K562 (cell line): ENCODE results near the gene SPAG9. TPM values are rescaled to one million over a fixed set of nuclear protein-coding genes. Genes with fewer than 3 reads are reported as not detected.

ENCODE experiments used
- ATAC-seq: fragments of 200-7000 bp; cut with Tn5 transposase; 3 replicates; pipeline ENCODE4 v1.9.1; 2020; ENCODE audit warnings: moderate library complexity
- BruUV-seq: library from RNA; stranded (reverse); fragments of 400-500 nt; replicated peaks from 2 replicates; lab custom pipeline; 2021; lab: Mats Ljungman, UMichigan
- CTCF ChIA-PET: fragments of 300-600 bp; formaldehyde crosslinking; extraction: SDS; loops from one replicate; lab custom pipeline; 2021; ENCODE audit warnings: low intra/inter-chr PET ratio; lab: Yijun Ruan, JAX
- POLR2A ChIA-PET: fragments of 300-600, 350-650 bp; sonication (Branson Sonifier 250); formaldehyde crosslinking; extraction: SDS; loops from one replicate; lab custom pipeline; 2021; ENCODE audit warnings: antibody characterized with exemption, inconsistent platforms; lab: Yijun Ruan, JAX
- DNase-seq, 4 experiments: peaks; one replicate each; pipeline versions ENCODE4 v3.0.0 to v3.0.0-alpha.2; 2011 to 2018; ENCODE audit warnings: low spot score in 3 of 4, mixed read lengths in 3 of 4; ENCODE audit errors: extremely low read depth in 1 of 4
- FAIRE-seq: peaks from 2 replicates; lab custom pipeline; 2011; peaks lifted over from hg19 to GRCh38; lab: Jason Lieb, UNC
- H2AFZ ChIP-seq: 2 replicates; pipeline ENCODE4 v1.6.0; 2011; ENCODE audit warnings: low read depth, low read length, control low read depth, inconsistent platforms
- H3K27ac ChIP-seq: fragments of 200-600 bp; 3 replicates; pipeline ENCODE4 v1.8.0; 2011; ENCODE audit warnings: low read depth, mild to moderate bottlenecking, control low read depth, inconsistent platforms, low read length, moderate library complexity, mixed read lengths; ENCODE audit errors: extremely low read depth
- H3K27me3 ChIP-seq, 2 experiments: fragments of 300-600 bp in 1 of 2; 2 replicates in 1 of 2; 3 replicates in 1 of 2; pipeline versions ENCODE4 v1.6.0 to v1.8.0; 2011; ENCODE audit warnings: inconsistent platforms in 2 of 2, low read length in 2 of 2, mild to moderate bottlenecking in 1 of 2, mixed read lengths in 1 of 2, moderate library complexity in 1 of 2; ENCODE audit not compliant: control insufficient read depth in 2 of 2, insufficient read depth in 2 of 2
- H3K36me3 ChIP-seq: fragments of 300-600 bp; 3 replicates; pipeline ENCODE4 v1.8.0; 2011; ENCODE audit warnings: mild to moderate bottlenecking, low read length, inconsistent platforms; ENCODE audit not compliant: control insufficient read depth, insufficient read depth
- H3K4me1 ChIP-seq, 2 experiments: fragments of 200-600 bp in 1 of 2; replicated peaks in 1 of 2; 2 replicates in 1 of 2; 3 replicates in 1 of 2; pipeline versions ENCODE4 v1.5.1 to v1.8.0; 2011; ENCODE audit warnings: inconsistent platforms in 2 of 2, low read length in 2 of 2, mild to moderate bottlenecking in 1 of 2, mixed read lengths in 1 of 2, moderate library complexity in 1 of 2; ENCODE audit not compliant: control insufficient read depth in 2 of 2, insufficient read depth in 2 of 2
- H3K4me2 ChIP-seq: 2 replicates; pipeline ENCODE4 v1.6.1; 2011; ENCODE audit warnings: low read length, control low read depth, inconsistent platforms, mixed read lengths; ENCODE audit not compliant: insufficient read depth
- H3K4me3 ChIP-seq: fragments of 200-600 bp; sonication (generic), shearing (Covaris generic); 2 replicates; pipeline ENCODE4 v1.5.1; 2016; ENCODE audit warnings: control low read depth, inconsistent platforms
- H3K79me2 ChIP-seq: fragments of 200-600 bp; 3 replicates; pipeline ENCODE4 v1.8.0; 2011; ENCODE audit warnings: low read length, inconsistent platforms; ENCODE audit not compliant: control insufficient read depth, insufficient read depth
- H3K9ac ChIP-seq, 2 experiments: 2 replicates each; pipeline versions ENCODE4 v1.6.0 to v1.6.1; 2011; ENCODE audit warnings: low read depth in 2 of 2, low read length in 2 of 2, control low read depth in 1 of 2, inconsistent platforms in 1 of 2, mild to moderate bottlenecking in 1 of 2, mixed read lengths in 1 of 2; ENCODE audit not compliant: insufficient read depth in 1 of 2
- H3K9me1 ChIP-seq: one replicate; pipeline ENCODE4 v1.6.0; 2011; ENCODE audit warnings: inconsistent platforms, mild to moderate bottlenecking, low read length, moderate library complexity; ENCODE audit not compliant: control insufficient read depth, insufficient read depth
- H3K9me3 ChIP-seq: replicated peaks from 2 replicates; pipeline ENCODE4 v1.5.1; 2011; ENCODE audit warnings: low read depth, low read length, inconsistent platforms; ENCODE audit not compliant: control insufficient read depth, insufficient read depth
- H4K20me1 ChIP-seq: replicated peaks from 2 replicates; pipeline ENCODE4 v1.6.1; 2011; ENCODE audit warnings: low read length, inconsistent platforms, mixed read lengths; ENCODE audit not compliant: control insufficient read depth, insufficient read depth
- ETV1 ChIP-seq: fragments of 450-650 bp; conservative IDR thresholded peaks from 2 replicates; pipeline ENCODE4 v1.6.1; 2016; ENCODE audit warnings: missing genetic modification characterization, control low read depth, low read depth, missing compliant biosample characterization
- SMC3 ChIP-seq: conservative IDR thresholded peaks from 2 replicates; pipeline ENCODE4 v1.6.1; 2011; ENCODE audit warnings: low read depth, low read length, improper control_type of control experiment; ENCODE audit not compliant: insufficient read depth
- TAF1 ChIP-seq: IDR thresholded peaks from 2 replicates; pipeline ENCODE4 v1.6.1; 2011; ENCODE audit warnings: mild to moderate bottlenecking, low read length, moderate library complexity; ENCODE audit not compliant: insufficient read depth, control insufficient read depth, severe bottlenecking; ENCODE audit errors: extremely low read depth
- ZKSCAN8 ChIP-seq: fragments of 200-800 bp; sonication (Bioruptor generic); IDR thresholded peaks from 2 replicates; pipeline ENCODE4 v1.6.1; 2016; ENCODE audit warnings: missing genetic modification characterization, missing compliant biosample characterization
- ZNF696 ChIP-seq: fragments of 250-450 bp; sonication (Bioruptor Pico); conservative IDR thresholded peaks from 2 replicates; pipeline ENCODE4 v1.4.0; 2020; ENCODE audit warnings: mild to moderate bottlenecking, moderate library complexity
- WGBS: fragments of 100-300 bp; shearing (Covaris generic); methylation state at CpG from one replicate; pipeline ENCODE4 v1.1.6; 2016; ENCODE audit warnings: low coverage, mixed read lengths; ENCODE audit not compliant: insufficient coverage; ENCODE audit errors: missing lambda C conversion rate; 5-methylcytosine and 5-hydroxymethylcytosine counted together
- in situ Hi-C: fragments of 300-500 bp; cut with MboI; formaldehyde crosslinking; loops from 4 replicates; pipeline ENCODE4 v1.15.0; 2018; ENCODE audit warnings: inconsistent platforms, mixed read lengths
- intact Hi-C: fragments of 100-400 bp; cut with micrococcal nuclease; formaldehyde crosslinking; loops from 2 replicates; pipeline ENCODE4 v1.14.2; 2022
- polyA plus RNA-seq, 8 experiments: library from polyadenylated mRNA; depleted of rRNA in 4 of 8; stranded (reverse) in 5 of 8; unstranded in 3 of 8; fragments of >200 nt; fragmentation: Nextera tagmentation in 2 of 8; fragmentation: Illumina TruSeq in 1 of 8; extraction: Ambion mirVana in 2 of 8; extraction: Trizol in 1 of 8; gene quantifications; 2 replicates each; pipeline versions ENCODE4 v1.2.1 to v1.2.3, GENCODE V29; 2011 to 2014; ENCODE audit warnings: inconsistent platforms in 1 of 8, missing spikeins in 1 of 8
- total RNA-seq, 7 experiments: library from RNA; depleted of rRNA in 6 of 7; stranded (reverse); fragments of >200 nt in 6 of 7; fragmentation: Illumina TruSeq in 2 of 7; extraction: Trizol in 2 of 7; gene quantifications; 2 replicates each; pipeline versions ENCODE4 v1.2.1 to v1.2.3, GENCODE V29; 2011 to 2021; ENCODE audit warnings: low replicate concordance in 1 of 7
- TF ChIP-seq, protein P1 (sequence below): fragments of 250-450 bp; sonication (Bioruptor Pico); IDR thresholded peaks from 2 replicates; pipeline ENCODE4 v1.8.0; 2022; ENCODE audit warnings: moderate library complexity, mild to moderate bottlenecking, inconsistent platforms

The SPAG9 gene
- total and polyA plus RNA-seq, 9 of the 15 experiments (the other 6 are each of a cell fraction or from before 2014, with no cell fraction given), result 12.2 to 99.2 (median 58.2) TPM

DNA sequence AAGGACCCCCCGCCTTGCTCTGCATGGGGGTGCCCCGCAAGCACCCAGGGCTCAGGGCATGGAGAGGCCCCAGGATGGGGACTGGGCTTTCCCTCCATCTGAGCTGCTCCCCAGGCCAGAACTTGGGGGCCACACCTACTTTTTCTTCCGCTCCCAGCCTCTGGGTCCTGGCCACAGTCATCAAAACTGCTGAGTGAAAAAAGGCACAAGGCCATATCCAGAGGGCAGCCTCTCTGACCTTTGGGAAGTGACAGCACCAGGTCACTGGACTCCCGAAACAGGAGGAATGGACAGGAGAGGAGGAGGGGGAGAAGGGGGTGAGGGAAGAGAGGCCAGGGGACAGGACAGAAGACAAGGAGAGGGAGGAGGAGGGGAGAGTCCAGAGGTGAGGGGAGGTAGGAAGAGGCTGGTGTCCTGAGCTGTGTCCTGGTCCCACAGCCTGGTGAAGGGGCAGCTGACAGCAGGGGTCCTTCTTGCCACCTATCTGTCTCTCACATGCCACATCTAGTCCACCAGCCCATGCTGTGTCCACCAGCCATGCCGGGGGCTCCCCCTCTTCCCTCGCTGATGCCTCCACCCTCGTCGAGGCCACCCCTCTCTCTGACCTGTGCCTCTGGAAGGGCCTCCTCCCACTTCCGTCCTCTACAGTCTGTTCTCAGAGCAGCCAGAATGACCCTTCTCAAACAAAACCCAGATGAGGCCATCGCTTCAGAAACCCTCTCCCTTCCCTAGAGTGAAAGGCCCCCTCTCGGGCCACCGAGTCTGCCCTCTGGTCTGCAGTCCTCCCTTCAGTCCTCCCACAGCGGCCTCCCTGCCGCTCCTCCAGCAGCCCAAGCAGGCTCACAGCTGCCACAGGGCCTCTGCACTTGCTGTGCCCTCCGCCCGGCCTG is 180.6 kb downstream of the SPAG9 start (continued):
- TF ChIP-seq SMC3 (no peak), ZNF696 (no peak), ETV1 (tag) (no peak), TAF1 (no peak)
- TF ChIP-seq, protein P1, sequence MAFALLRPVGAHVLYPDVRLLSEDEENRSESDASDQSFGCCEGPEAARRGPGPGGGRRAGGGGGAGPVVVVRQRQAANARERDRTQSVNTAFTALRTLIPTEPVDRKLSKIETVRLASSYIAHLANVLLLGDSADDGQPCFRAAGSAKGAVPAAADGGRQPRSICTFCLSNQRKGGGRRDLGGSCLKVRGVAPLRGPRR (CRISPR knock-in tag), result no peak

DNA sequence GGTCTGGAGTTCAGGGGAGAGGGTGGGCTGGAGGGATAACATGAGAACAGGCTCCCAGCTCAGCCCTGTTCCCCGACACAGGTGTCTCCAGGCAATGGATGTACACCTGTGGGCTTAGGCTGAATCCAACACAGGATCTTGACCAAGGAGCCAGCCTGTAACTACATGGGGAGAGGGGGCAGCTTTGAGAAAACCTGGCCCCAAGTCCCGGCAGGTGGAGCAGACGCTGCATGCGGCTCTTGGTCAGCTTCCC is 181.2 kb downstream of the SPAG9 start:
- no peak overlapping the region for H3K27ac ChIP-seq
- no peak overlapping the region for H3K4me2 ChIP-seq
- CTCF ChIA-PET, result no interaction called here
- H3K9me1 ChIP-seq, result no peaks in the 10 kb centered on the region
- H2AFZ ChIP-seq, result 0 out of 2 replicates have a peak overlapping the region, but pooled peaks have one; percentile 38
- DNase-seq (no peak), ATAC-seq (no peak), FAIRE-seq (no peak)
- in situ Hi-C loops, result no loop called here
- TF ChIP-seq SMC3 (no peak), ZKSCAN8 (CRISPR knock-in tag) (no peak)
- 67% methylated on average over 4 of the region's 4 CpGs for WGBS
- intact Hi-C loops, result loop anchor here (10.0 kb wide), 1 partner anchor 215 kb away; no protein-coding TSS in a partner anchor
- no peaks in the 10 kb centered on the region for H3K27me3 ChIP-seq
- no peaks in the 10 kb centered on the region for H3K9me3 ChIP-seq
- no TSS peak for BruUV-seq
- POLR2A ChIA-PET, result interaction anchor here (0.7 to 2.1 kb wide), 3 partner anchors 9 to 75 kb away, joined by 3 to 9 read pairs (median 3); no protein-coding TSS in a partner anchor
- H3K4me1 ChIP-seq, result peaks cover 49 to 62% of the 10 kb centered on the region in 2 experiments
- no peak overlapping the region for H3K4me3 ChIP-seq
- H4K20me1 ChIP-seq, result no peaks in the 10 kb centered on the region
- peaks cover 4% of the 10 kb centered on the region; the same call in 1 of the 3 replicates for H3K79me2 ChIP-seq
- no peaks in the 10 kb centered on the region for H3K36me3 ChIP-seq
- H3K9ac ChIP-seq, result peak overlapping the region in 1 of 2 experiments; percentile 73; a peak in 1 of 4 replicates
